ENCODE data around the gene COL27A1. TPM values are rescaled to one million over a fixed set of nuclear protein-coding genes. Genes with fewer than 3 reads are reported as not detected.

COL27A1 gene
- total and polyA plus RNA-seq, 2 experiments from 2014 or later: 44.6 to 47.0 TPM

DNA sequence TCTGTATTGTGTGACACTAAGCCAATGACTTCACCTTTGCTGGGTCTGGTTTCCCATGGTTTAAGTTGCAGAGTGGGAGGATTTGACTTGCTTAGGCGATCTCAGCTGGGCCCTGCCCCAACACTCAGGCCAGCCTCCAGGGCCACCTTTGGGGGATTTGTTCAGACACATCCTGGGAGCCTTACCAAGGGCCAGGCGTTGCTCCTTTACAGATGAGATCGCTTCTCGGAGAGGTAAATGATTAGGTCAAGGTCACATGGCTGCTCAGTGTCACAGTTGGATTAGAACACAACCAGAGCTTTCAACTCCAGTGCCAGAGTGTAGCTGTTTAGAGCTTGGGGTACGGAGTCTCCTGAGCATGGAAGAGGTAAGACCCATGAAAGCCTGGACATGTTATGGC lies 57.5 kb downstream of the COL27A1 start:
- H3K36me3 ChIP-seq (replicated peaks; ENCODE audit: insufficient read depth, low read depth): no peaks in the 10 kb centered on the region
- 86% methylated on average over 5 of the region's 5 CpGs for WGBS (ENCODE audit: low lambda C conversion rate, missing lambda C conversion rate)
- TF ChIP-seq, protein P1, sequence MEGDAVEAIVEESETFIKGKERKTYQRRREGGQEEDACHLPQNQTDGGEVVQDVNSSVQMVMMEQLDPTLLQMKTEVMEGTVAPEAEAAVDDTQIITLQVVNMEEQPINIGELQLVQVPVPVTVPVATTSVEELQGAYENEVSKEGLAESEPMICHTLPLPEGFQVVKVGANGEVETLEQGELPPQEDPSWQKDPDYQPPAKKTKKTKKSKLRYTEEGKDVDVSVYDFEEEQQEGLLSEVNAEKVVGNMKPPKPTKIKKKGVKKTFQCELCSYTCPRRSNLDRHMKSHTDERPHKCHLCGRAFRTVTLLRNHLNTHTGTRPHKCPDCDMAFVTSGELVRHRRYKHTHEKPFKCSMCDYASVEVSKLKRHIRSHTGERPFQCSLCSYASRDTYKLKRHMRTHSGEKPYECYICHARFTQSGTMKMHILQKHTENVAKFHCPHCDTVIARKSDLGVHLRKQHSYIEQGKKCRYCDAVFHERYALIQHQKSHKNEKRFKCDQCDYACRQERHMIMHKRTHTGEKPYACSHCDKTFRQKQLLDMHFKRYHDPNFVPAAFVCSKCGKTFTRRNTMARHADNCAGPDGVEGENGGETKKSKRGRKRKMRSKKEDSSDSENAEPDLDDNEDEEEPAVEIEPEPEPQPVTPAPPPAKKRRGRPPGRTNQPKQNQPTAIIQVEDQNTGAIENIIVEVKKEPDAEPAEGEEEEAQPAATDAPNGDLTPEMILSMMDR (IDR thresholded peaks at IDR 0.05; ENCODE audit: poor library complexity): no peak
- TF ChIP-seq EZH2 (IDR thresholded peaks at IDR 0.05; ENCODE audit: borderline replicate concordance) (no peak), EZH2phosphoT487 (IDR thresholded peaks at IDR 0.05; ENCODE audit: low read depth, severe bottlenecking, unreplicated experiment) (no peak)

DNA sequence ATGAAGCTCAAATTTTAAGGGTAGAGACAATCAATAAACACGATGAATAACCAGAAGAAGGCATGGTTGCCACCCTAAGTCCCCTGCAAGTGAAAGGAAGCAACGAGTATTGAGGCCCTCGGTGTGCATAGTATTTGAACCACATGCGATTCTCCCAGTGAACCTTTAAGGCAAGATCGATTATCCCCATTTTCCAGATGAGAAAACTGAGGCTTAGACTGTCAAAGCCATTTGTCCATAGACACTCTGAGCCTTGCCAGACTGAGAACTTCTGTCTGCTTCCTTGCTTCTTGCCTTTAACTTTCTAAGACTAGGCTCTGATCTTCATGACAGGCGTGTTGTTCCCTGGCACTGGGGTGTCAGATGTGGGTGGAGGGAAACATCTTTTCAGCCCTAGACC lies 58.2 kb downstream of the COL27A1 start:
- no peaks in the 10 kb centered on the region for H3K9me3 ChIP-seq (ENCODE audit: low read depth)
- no peaks in the 10 kb centered on the region for H3K79me2 ChIP-seq
- H3K4me2 ChIP-seq: no peak overlapping the region
- no peak for DNase-seq (ENCODE audit: low spot score)
- no peak overlapping the region for H3K4me3 ChIP-seq
- H3K9me2 ChIP-seq (replicated peaks; ENCODE audit: insufficient read depth): no peaks in the 10 kb centered on the region
- H3K4me1 ChIP-seq (ENCODE audit: insufficient read depth): peaks cover 15% of the 10 kb centered on the region
- H2AFZ ChIP-seq: no peak overlapping the region
- H3K36me3 ChIP-seq (replicated peaks; ENCODE audit: insufficient read depth, low read depth): no peaks in the 10 kb centered on the region
- no peaks in the 10 kb centered on the region for H3K27me3 ChIP-seq
- TF ChIP-seq EZH2phosphoT487 (IDR thresholded peaks at IDR 0.05; ENCODE audit: low read depth, severe bottlenecking, unreplicated experiment) (no peak), EZH2 (IDR thresholded peaks at IDR 0.05; ENCODE audit: borderline replicate concordance) (no peak)
- TF ChIP-seq, protein P1 (IDR thresholded peaks at IDR 0.05; ENCODE audit: poor library complexity): no peak
- H3K27ac ChIP-seq: no peak overlapping the region
- H4K20me1 ChIP-seq (ENCODE audit: insufficient read depth, poor library complexity, severe bottlenecking): no peaks in the 10 kb centered on the region
- WGBS (ENCODE audit: low lambda C conversion rate, missing lambda C conversion rate): 94% methylated on average over 6 of the region's 6 CpGs

More for the DNA sequence above, 57.5 kb downstream of the COL27A1 start:
- no peaks in the 10 kb centered on the region for H3K27me3 ChIP-seq
- DNase-seq (ENCODE audit: low spot score): no peak
- no peaks in the 10 kb centered on the region for H3K9me3 ChIP-seq (ENCODE audit: low read depth)
- no peak overlapping the region for H2AFZ ChIP-seq
- H4K20me1 ChIP-seq (ENCODE audit: insufficient read depth, poor library complexity, severe bottlenecking): no peaks in the 10 kb centered on the region
- H3K4me1 ChIP-seq (ENCODE audit: insufficient read depth): peaks cover 15% of the 10 kb centered on the region
- H3K9me2 ChIP-seq (replicated peaks; ENCODE audit: insufficient read depth): no peaks in the 10 kb centered on the region
- H3K4me3 ChIP-seq: no peak overlapping the region
- H3K79me2 ChIP-seq: no peaks in the 10 kb centered on the region
- H3K27ac ChIP-seq: no peak overlapping the region
- H3K4me2 ChIP-seq: no peak overlapping the region

DNA sequence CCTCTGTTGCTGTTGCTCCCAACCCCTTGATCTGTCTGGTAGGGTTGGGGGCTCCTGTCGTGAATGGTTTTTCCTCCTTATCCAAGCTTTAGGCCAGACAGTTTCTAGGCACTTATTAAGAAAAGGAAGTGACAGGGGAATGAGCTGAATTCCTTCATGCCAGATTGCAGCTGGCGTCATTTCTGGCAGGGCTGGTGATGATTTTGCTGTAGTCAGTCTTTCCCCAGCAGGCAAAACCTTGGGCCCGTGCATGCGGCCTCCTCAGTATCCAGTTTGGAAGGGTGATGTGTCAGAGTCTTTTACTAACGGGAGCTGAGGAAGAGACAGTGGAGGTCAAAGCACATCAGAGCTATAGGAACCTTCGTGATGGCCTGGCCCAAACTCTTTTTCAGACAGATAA lies 58.8 kb downstream of the COL27A1 start:
- no peaks in the 10 kb centered on the region for H3K79me2 ChIP-seq
- no peak for TF ChIP-seq EZH2 (IDR thresholded peaks at IDR 0.05; ENCODE audit: borderline replicate concordance)
- TF ChIP-seq, protein P1 (IDR thresholded peaks at IDR 0.05; ENCODE audit: poor library complexity): no peak
- H3K27me3 ChIP-seq: no peaks in the 10 kb centered on the region
- no peak overlapping the region for H2AFZ ChIP-seq
- no peak overlapping the region for H3K27ac ChIP-seq
- no peaks in the 10 kb centered on the region for H3K9me2 ChIP-seq (replicated peaks; ENCODE audit: insufficient read depth)
- no peaks in the 10 kb centered on the region for H4K20me1 ChIP-seq (ENCODE audit: insufficient read depth, poor library complexity, severe bottlenecking)
- no peak for DNase-seq (ENCODE audit: low spot score)
- no peaks in the 10 kb centered on the region for H3K36me3 ChIP-seq (replicated peaks; ENCODE audit: insufficient read depth, low read depth)
- peaks cover 19% of the 10 kb centered on the region for H3K4me1 ChIP-seq (ENCODE audit: insufficient read depth)
- no peaks in the 10 kb centered on the region for H3K9me3 ChIP-seq (ENCODE audit: low read depth)
- H3K4me3 ChIP-seq: no peak overlapping the region
- 81% methylated on average over 6 of the region's 6 CpGs for WGBS (ENCODE audit: low lambda C conversion rate, missing lambda C conversion rate)
- no peak overlapping the region for H3K4me2 ChIP-seq
